Endometrial microvascular endothelial cells (primary cell): Measurements from ENCODE around the gene P2RX2. TPM values are rescaled to one million over a fixed set of nuclear protein-coding genes. Genes with fewer than 3 reads are reported as not detected.

Source experiments
- in situ Hi-C: cut with HindIII; loops from 2 replicates; pipeline ENCODE4 v1.10.0; 2017; ENCODE audit warnings: low sequenced_read_pairs, low pct_unique_long_range_greater_than_20kb; ENCODE audit errors: inconsistent ontology term
- total RNA-seq: library from RNA; depleted of rRNA; stranded (reverse); fragments of >200 nt; gene quantifications from one replicate; pipeline ENCODE4 v1.2.3, GENCODE V29; 2015; ENCODE audit errors: inconsistent ontology term

P2RX2 gene
- total RNA-seq = not detected

DNA sequence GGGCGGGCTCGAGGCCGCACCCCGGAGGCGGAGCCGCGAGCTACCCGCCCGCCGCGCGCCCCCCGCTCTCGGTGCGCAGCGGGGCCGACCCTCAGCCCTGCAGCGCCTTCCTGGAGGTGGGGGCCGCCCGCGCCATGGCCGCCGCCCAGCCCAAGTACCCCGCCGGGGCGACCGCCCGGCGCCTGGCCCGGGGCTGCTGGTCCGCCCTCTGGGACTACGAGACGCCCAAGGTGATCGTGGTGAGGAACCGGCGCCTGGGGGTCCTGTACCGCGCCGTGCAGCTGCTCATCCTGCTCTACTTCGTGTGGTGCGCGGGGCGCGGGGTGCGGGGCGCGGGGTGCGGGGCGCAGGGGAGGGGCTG, at the start of gene P2RX2:
TSS of gene P2RX2 (plus strand) at position 94 of the 361 bp plus-strand sequence. CDS start at position 135, 41 bp downstream.
- in situ Hi-C loops = no loop called here

DNA sequence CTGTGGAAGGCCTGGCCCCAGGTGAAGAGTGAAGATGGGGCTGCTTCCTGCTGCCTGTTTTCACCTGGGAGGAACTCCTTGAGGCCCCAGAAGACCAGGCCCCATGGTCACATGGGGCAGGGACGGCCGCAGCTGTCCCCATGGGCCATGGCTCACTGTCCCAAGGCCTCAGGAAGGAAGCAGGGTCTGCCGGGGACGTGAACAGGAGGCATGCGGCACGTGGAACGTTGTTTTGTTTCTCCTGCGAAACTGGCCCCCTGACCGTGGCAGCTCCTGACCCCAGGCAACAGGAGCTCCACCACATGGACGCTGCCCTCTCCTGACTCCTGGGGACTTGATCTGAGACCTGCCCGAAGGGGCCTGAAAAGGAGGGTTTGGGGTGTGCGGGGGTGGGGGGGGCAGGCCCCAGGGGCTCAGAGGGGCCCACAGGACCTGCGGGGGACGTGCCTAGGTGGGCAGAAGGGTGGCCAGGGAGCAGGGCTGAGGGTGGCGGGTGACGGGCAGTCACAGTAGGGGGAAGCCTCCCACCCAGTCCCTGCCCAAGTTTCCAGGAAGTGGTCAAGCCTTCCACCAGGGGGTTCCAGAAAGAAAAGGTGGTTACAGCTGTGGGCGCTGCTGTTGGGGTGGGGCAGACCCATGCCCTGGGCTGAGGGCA, 49.6 kb upstream of the P2RX2 start:
- in situ Hi-C loops = no loop called here

DNA sequence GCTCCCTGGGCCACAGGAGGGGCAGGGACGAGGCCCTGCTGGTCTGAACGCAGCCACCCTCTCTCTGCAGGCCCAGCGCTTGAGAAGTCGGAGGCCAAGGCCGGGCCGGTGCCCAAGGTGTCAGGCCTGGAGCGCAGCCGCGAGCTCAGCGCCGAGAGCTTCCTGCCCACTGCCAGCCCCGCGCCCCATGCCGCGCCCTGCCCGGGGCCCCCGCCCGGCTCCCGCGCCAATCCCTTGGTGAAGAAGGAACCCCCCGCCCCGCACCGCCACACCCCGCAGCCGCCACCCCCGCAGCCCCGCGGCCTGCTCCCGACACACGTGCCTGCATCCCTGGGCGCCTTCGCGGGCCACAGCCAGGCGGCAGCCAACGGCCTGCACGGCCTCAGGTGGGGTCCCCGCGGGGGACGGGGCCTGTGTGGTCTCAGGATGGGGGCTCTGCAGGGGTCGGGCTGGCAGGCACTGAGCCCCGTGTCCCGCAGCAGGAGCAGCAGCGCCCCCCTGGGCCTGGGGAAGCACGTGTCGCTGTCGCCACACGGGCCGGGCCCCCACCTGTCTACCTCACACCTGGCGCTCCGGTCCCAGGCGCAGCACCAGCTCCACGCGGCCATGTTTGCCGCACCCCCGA, 48.6 kb upstream of the P2RX2 start:
- in situ Hi-C loops = no loop called here

DNA sequence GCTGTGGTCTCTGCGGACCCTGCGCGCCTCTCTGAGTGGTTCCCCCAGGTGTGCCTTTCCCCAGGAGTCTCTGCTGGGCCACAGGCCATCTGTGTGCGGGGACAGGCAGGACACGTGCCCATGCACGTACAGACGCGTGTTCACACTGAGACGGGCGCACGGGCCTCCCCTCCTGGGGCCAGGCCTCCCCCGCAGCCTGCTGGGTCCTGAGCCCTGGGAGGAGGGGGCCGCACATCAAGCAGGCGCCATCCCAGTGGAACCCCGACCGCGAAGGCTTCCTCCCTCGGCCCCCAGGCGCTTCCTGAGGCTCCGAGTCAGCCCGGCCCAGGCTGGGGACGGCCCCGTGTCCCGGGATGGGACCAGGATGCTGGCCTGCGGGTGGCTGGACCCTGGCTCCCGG, 47.9 kb upstream of the P2RX2 start:
- in situ Hi-C loops = no loop called here

DNA sequence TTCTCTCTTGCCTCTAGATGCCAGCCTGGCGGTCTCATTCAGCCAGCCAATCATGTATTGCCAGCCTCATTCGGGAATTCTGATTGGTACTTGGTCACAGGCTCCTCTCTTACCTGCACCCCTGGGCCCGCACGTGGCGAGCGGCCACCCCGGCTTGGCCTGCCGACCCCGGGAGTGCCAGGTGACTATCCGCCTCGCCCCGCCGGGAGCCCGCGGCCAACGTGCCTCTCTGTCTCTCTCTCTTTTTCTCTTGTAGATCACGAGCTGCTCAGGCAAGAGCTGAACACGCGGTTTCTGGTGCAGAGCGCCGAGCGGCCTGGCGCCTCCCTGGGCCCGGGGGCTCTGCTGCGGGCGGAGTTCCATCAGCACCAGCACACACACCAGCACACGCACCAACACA, 47.5 kb upstream of the P2RX2 start:
- in situ Hi-C loops = no loop called here

DNA sequence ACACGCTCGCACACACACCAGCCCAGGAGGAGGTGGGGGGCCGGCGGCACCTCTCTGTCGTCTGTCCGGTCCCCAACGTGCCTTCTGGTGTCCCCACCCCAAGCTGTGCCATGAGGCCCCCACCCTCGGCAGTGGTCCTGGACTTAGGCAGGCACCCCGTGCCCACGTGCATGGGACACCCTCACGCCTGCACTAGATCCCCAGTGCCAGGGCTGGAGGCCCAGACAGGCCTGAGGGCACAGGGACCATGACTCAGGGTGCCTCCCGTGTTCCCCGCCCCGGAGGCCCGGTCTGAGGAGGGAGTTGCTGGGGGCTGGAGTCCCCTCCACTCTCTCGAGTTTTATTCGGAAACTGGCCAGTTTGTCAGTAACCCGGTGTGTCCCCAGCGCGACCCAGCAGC, 47.0 kb upstream of the P2RX2 start:
- in situ Hi-C loops = no loop called here

DNA sequence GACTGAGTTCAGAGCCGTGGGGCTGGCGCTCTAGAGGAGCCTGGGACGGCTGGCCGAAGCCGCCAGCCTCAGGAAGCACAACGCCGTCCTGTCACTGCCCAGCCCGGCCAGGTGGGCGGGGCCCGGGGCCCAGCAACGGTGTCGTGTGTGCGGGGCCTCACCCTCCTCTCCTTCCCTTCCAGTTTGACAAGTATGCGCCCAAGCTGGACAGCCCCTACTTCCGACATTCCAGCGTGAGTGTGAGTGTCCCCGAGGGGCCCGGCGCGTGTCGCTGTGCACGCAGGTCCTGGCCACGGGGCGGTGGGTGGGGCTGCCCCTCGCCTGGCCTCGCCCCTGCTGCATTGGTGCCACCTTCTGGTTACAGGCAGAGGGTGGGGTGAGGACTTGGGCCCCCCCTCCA, 46.5 kb upstream of the P2RX2 start:
- in situ Hi-C loops = no loop called here

DNA sequence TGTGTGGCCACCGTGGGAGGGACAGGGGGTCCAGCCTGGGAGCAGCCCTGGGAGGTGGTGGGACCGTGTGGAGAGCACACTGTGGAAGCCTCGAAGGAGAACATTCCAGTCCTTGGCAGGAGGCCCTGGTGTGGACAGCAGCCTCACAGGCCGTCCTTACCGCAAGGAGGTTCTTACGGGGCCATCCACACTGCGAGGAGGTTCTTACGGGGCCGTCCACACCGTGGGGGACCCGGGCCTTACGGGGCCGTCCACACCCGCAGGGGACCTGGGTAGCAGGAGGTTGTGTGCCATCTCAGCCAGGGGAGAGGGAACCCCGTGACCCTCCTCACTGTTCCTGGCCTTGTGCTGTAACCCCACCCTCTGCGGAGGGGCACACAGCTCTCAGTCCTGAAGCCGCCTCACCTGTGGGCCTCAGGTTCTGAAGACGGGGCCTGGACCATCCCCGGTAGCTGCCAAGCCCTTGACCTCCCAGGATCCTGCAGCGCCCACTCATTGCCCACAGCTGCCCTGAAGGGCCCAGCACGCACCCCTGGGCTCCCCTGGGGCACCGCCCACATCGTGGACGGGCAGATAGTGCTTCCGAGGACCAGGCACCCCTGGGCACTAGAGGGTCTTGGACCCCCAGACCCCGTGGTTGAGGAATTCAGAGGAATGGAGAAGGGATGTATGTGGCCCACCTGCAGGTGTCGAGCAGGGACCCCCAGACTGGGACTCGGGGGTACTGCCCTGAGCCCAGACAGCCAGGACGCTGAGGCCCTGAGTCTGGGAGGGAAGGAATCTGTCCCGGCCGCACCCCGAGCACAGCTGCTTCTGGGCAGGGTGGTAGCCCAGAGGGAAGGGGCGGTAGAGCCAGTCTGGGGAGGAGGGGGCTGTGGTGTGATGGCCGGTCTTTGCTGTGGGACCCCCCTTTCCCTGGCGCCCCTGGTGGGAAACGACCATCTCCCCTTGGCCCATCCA, 45.5 kb upstream of the P2RX2 start:
- in situ Hi-C loops = no loop called here

DNA sequence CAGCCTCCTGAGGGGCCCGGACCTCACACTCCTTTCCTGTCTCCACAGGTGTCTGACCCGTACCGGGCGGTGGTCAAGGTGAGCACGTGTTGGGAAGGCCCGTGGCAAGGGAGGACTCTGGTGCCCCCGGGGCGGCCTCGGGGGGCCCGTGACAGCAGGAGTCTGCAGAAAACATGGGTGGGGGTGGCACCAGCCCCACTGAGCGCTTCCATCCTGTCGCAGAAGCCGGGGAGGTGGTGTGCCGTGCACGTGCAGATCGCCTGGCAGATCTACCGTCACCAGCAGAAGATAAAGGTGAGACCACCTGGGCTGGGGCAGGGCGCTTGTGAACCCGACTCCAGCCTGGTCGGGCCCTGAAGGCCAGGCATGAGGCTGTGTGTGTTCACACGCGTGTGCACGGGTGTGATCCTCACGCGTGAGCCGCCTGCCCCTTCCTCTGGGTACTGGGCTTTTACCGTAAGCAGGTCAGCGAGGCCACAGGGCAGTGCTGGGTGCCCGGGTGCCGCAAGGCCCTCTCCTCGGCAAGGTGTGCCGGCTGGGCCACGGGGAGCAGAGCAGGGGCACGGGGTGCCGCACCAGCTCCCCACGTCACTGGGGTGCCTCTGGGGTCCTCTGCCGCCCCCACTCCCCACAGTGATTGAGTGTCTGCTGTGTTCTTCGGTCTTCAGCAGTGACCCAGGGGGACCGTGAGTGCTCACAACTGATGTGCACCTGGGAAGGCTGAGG, 44.1 kb upstream of the P2RX2 start:
- in situ Hi-C loops = no loop called here

DNA sequence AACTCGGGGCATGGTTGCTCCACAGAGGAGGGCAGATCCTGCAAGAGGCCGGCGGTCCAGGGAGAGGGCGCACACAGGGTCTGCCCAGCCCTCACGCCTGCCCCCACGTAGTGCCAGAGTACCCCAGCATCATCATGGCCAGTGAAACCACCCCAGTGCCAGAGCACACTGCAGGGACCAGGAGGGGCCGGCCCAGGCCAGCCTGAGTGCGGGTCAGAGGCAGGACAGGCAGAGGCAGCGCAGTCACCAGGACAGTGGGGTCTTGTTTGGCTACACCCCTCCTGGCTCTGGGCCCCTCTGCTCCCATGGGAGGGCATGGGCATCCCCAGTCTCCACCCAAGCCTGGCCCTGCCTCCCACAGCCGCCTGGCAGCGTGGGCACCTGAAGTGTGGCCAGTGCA, 42.9 kb upstream of the P2RX2 start:
- in situ Hi-C loops = no loop called here

DNA sequence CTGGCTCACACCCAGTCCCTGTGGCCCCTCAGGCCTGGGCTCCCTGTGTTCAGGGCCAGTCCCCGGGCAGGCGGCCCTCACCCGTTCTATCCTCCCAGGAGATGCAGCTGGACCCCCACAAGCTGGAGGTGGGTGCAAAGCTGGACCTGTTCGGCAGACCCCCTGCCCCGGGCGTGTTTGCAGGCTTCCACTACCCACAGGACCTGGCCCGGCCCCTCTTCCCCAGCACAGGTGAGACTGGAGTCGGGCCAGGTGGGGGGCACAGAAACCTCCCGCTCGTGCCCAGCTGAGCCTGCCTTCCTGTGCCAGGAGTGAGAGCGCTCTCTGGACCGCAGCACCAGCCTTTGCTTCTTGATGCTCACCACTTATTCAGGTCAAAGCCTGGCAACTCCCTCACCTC, 41.9 kb upstream of the P2RX2 start:
- in situ Hi-C loops = no loop called here

DNA sequence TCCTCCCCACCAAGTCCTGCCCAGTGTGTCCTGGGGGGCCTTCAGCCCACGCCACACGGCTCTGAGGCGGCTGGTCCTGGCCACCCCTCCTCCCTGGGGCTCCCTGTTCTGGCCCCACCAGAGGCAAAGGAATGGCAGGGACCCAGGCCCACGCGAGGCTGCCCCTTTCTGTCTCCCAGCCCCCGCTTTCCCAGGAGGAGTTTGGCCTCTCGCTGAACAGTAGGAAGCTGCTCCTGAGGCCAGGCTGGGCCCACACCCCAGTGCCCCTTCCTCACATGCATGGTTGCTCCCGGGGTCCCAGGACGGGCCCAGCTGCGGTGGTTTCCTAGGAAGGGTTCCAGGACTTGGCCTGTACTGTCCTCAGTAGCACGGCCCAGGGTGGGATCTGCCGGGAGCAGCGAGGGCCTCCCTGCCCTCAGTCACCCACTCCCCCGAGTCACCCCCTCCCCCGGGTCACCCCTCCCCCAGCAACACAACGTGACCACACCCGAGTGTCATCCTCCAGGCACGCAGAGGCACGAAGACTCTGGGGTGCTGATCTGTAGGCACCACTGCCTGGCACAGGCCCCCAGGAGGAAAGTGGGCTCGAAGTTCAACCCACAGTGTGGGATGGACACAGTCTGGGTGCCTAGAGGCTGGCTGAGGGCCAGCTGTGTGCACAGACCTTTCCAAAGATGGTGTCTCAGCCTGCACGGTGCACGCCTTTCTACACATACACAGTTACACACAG, 41.2 kb upstream of the P2RX2 start:
- in situ Hi-C loops = no loop called here

DNA sequence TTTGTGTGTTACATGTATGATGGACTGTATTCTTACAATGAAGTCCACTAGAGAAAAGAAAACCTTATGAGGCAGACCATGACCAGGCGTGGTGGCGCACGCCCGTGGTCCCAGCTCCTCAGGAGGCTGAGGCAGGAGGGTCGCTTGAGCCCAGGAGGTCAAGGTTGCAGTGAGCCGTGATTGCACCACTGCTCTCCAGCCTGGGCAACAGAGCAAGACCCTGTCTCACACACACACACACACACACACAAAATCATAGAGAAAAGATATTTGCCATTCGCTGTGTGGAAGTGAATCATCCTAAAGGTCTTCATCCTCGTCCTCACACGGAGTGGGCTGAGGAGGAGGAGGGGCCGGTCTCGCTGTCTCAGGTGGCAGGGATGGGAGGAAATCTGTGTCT, 40.5 kb upstream of the P2RX2 start:
- in situ Hi-C loops = no loop called here

DNA sequence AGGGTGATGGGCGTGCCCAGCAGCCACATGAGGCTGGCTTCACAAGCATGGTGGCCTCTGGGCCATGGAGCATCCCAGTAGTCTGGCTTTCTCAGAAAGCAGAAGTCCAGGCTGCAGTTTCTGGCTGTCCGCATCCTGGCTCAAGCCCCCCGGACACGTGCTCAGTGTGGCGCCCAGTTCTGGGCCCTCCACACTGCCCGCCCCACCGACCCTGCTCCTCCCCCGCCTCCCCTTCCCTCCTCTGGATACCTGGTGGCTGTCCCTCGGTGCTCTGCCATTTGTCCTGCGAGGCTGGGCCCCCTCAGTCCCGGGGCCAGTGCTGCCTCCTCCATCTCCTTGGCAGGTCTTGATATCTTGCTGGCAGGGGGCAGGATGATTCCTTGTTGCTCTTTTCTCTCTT, 39.8 kb upstream of the P2RX2 start:
- in situ Hi-C loops = no loop called here

DNA sequence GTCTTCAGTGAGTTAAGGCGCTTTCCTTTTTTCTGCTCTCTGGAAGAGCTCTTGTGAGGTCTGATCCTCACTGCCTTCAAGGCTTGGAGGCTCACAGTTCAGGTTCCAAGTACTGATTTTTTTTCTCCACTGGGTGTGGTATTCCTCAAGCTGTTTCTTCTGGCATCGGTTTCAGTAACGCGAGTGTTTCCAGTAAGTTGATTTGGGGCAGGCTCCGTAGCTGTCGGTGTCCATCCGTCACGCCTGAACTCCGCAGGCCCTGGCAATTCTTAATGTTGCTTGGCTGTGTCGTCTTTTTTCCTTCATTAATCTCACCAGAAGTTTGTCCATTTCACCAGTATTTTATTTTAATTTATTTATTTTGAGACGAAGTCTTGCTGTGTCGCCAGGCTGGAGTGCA, 38.8 kb upstream of the P2RX2 start:
- in situ Hi-C loops = no loop called here

DNA sequence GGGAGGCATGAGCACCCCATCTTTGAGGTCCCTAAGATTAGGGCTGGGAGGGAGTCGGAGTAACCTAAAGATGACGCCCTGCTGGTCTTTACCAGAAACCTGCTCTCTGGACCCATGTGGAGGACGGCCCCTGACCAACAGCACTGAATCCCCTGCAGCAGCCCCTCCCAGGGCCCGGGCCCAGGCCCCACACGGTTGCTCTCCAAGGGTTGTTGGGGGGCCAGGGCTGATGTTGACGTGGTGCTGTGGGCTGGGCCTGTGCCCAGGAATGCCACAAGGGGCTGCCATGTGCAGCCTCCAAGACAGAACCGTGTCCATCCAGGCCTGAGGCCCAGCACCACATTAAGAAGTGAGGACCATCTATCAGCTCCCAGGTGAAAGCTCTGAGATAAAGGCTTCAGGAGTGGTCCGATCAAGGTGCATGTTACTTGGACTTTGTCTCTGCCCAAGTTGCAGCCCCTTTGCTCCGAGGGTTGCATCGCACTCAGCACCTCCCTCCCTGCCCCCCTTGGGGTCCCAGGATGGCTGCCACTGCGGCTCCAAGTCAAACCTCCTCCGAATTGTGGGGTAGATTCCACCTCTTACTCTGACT, 37.8 kb upstream of the P2RX2 start:
- in situ Hi-C loops = no loop called here

DNA sequence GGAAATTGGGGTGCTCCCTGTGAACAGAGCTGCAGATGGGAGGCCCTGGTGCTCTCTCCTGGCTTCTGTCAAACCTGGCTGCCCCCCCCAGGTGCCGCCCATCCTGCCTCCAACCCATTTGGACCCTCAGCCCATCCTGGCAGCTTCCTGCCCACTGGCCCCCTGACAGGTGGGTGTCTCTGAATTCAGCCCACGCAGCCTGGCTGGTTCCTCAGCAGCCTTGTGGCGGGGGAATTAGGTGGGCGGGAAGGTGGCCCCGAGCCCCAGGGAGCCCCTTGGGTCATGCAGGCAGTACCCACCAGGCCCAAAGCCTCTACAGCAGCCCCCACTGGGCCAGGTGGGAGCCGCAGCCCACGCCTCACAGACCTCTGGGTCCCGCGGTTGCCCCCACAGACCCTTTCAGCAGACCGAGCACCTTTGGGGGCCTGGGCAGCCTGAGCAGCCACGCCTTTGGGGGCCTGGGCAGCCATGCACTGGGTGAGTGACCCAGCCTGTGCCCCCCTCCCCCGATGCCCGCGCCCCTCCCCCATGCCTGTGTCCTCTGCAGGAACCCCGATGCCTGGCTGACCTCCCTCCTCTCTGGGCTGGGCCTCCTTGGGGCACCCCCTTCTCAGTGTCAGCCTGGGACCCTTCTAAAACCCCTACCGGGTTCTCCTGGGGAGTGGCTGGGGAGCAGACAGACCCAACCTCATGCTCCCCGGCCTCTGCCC, 37.1 kb upstream of the P2RX2 start:
- in situ Hi-C loops = no loop called here

DNA sequence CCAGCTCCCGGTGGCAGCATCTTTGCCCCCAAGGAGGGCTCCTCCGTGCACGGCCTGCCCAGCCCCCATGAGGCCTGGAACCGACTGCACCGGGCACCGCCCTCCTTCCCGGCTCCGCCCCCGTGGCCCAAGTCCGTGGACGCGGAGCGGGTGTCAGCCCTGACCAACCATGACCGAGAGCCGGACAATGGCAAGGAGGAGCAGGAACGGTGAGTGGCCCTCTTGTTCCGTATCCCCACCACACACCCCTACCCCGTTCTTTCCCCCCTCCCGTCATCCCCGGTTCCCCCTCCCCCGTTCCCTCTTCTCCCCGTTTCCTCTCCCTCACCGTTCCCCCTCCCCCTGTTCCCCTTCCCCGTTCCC, 36.5 kb upstream of the P2RX2 start:
- in situ Hi-C loops = no loop called here
